Naive thymus-derived CD4-positive, alpha-beta T cell (primary cell): ENCODE results near the gene MRPS34. TPM values are rescaled to one million over a fixed set of nuclear protein-coding genes. Genes with fewer than 3 reads are reported as not detected.
"Not testable (repeated sequence)": the region's sequence is repeated elsewhere in the genome, so short reads cannot be mapped to it uniquely, and the experiment has no call there.

Experiments
- ATAC-seq: fragments of 150-1000 bp; cut with Tn5 transposase; 2 replicates; pipeline ENCODE4 v1.10.0; 2021; ENCODE audit warnings: mild to moderate bottlenecking, moderate library complexity
- CTCF ChIA-PET: fragments of 350-600 bp; sonication (Branson Sonifier 250); formaldehyde crosslinking; loops from one replicate; lab custom pipeline; 2021; ENCODE audit warnings: antibody characterized with exemption; lab: Charles Lee
- POLR2A ChIA-PET: fragments of 350-600 bp; sonication (Branson Sonifier 250); formaldehyde crosslinking; loops from one replicate; lab custom pipeline; 2021; ENCODE audit warnings: antibody characterized with exemption, inconsistent platforms; lab: Charles Lee
- DNase-seq, 9 donors: peaks; one replicate each; pipeline versions ENCODE4 v3.0.0 to v3.0.0-alpha.2; 2020 to 2022; ENCODE audit warnings: mixed read lengths in 1 of 9
- H3K27ac ChIP-seq: one replicate; pipeline ENCODE4 v1.7.0; 2013; ENCODE audit warnings: mild to moderate bottlenecking, low read depth, low read length, moderate library complexity
- H3K27me3 ChIP-seq, 2 donors: one replicate each; pipeline ENCODE4 v1.7.0; 2013; ENCODE audit warnings: low read length in 2 of 2, mild to moderate bottlenecking in 2 of 2, moderate library complexity in 2 of 2; ENCODE audit not compliant: control insufficient read depth in 2 of 2, insufficient read depth in 2 of 2
- H3K36me3 ChIP-seq, 3 experiments: 1 replicate in 2 of 3; 2 replicates in 1 of 3; pipeline ENCODE4 v1.7.0; 2013; ENCODE audit warnings: low read length in 3 of 3, mild to moderate bottlenecking in 3 of 3, moderate library complexity in 1 of 3; ENCODE audit not compliant: insufficient read depth in 3 of 3, control insufficient read depth in 2 of 3
- H3K4me1 ChIP-seq, 2 donors: one replicate each; pipeline ENCODE4 v1.7.0; 2013; ENCODE audit warnings: low read length in 2 of 2, mild to moderate bottlenecking in 2 of 2, moderate library complexity in 1 of 2; ENCODE audit not compliant: control insufficient read depth in 2 of 2, insufficient read depth in 2 of 2
- H3K4me3 ChIP-seq: 2 replicates; pipeline ENCODE4 v1.7.0; 2013; ENCODE audit warnings: mild to moderate bottlenecking, low read length
- H3K9me3 ChIP-seq, 3 experiments: 1 replicate in 2 of 3; 2 replicates in 1 of 3; pipeline ENCODE4 v1.7.0; 2013; ENCODE audit warnings: low read length in 3 of 3; ENCODE audit not compliant: control insufficient read depth in 2 of 3
- H3K27ac Mint-ChIP-seq, 9 donors: one replicate each; pipeline ENCODE4 v1.8.0; 2020 to 2022; ENCODE audit warnings: mixed read lengths in 9 of 9, mild to moderate bottlenecking in 8 of 9, moderate library complexity in 5 of 9, inconsistent platforms in 2 of 9
- H3K27me3 Mint-ChIP-seq, 5 donors: one replicate each; pipeline ENCODE4 v1.8.0; 2021 to 2022; ENCODE audit warnings: mixed read lengths in 5 of 5, mild to moderate bottlenecking in 1 of 5
- H3K36me3 Mint-ChIP-seq, 5 donors: one replicate each; pipeline ENCODE4 v1.8.0; 2020 to 2022; ENCODE audit warnings: mixed read lengths in 5 of 5, mild to moderate bottlenecking in 3 of 5, inconsistent platforms in 1 of 5
- H3K4me1 Mint-ChIP-seq, 7 donors: one replicate each; pipeline ENCODE4 v1.8.0; 2020 to 2022; ENCODE audit warnings: mixed read lengths in 7 of 7, mild to moderate bottlenecking in 3 of 7, inconsistent platforms in 1 of 7
- H3K4me3 Mint-ChIP-seq, 10 donors: one replicate each; pipeline ENCODE4 v1.8.0; 2020 to 2022; ENCODE audit warnings: mild to moderate bottlenecking in 10 of 10, mixed read lengths in 10 of 10, moderate library complexity in 6 of 10, inconsistent platforms in 2 of 10
- H3K9me3 Mint-ChIP-seq, 11 donors: one replicate each; pipeline ENCODE4 v1.8.0; 2020 to 2022; ENCODE audit warnings: mixed read lengths in 11 of 11, mild to moderate bottlenecking in 4 of 11, inconsistent platforms in 1 of 11, moderate library complexity in 1 of 11
- intact Hi-C, 2 donors: fragments of 100-400 bp; cut with micrococcal nuclease; formaldehyde crosslinking; loops; one replicate each; pipeline ENCODE4 v1.15.1; 2023
- polyA plus RNA-seq, 2 donors: library from polyadenylated mRNA; unstranded; fragments of 300-500 nt; fragmentation: Illumina TruSeq; gene quantifications; one replicate each; pipeline ENCODE4 v1.2.3, GENCODE V29; 2021
- total RNA-seq, 6 experiments: library from RNA in 5 of 6; stranded (reverse) in 5 of 6; gene quantifications; 1 replicate in 5 of 6; 2 replicates in 1 of 6; pipeline ENCODE4 v1.2.3 and lab custom pipeline; 2021 to 2026

The MRPS34 gene
- total and polyA plus RNA-seq, 7 experiments from 2014 or later: 41.6 to 162 (median 60.9) TPM

DNA sequence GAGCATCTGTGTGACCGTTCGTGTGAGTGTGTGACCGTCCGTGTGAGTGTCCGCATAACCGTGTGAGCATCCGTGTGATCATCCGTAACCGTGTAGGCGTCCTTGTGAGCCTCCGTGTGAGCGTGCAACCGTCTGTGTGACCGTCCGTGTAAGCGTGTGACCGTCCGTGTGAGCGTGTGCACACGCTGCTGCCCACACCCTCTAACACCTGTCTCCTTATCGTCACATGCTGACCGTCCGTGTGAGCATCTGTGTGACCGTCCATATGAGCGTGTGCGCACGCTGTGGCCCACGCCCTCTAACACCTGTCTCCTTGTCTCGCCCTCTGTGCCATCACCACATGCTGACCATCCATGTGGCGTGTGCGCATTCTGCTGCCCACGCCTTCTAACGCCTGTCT is 32.7 kb downstream of the MRPS34 start:
- Mint-ChIP-seq H3K27me3 (no peaks in the 10 kb centered on the region), H3K4me1 (peaks cover 0 to 3% (median 0%) of the 10 kb centered on the region in 7 donors), H3K9me3 (no peaks in the 10 kb centered on the region), H3K36me3 (peaks cover 0 to 9% (median 2%) of the 10 kb centered on the region in 5 donors), H3K27ac (no peak overlapping the region), H3K4me3 (no peak overlapping the region)
- intact Hi-C loops: no loop called here
- CTCF ChIA-PET: no interaction called here
- Histone ChIP-seq H3K27me3 (no peaks in the 10 kb centered on the region), H3K27ac (no peak overlapping the region), H3K9me3 (no peaks in the 10 kb centered on the region), H3K4me1 (no peaks in the 10 kb centered on the region), H3K36me3 (peaks cover 0 to 44% (median 4%) of the 10 kb centered on the region in 3 experiments), H3K4me3 (no peak overlapping the region)
- DNase-seq: no peak
- POLR2A ChIA-PET: interaction anchor here (0.7 kb wide), 1 partner anchor 44 kb away, joined by 3 read pairs; no protein-coding TSS in a partner anchor
- no peak for ATAC-seq

DNA sequence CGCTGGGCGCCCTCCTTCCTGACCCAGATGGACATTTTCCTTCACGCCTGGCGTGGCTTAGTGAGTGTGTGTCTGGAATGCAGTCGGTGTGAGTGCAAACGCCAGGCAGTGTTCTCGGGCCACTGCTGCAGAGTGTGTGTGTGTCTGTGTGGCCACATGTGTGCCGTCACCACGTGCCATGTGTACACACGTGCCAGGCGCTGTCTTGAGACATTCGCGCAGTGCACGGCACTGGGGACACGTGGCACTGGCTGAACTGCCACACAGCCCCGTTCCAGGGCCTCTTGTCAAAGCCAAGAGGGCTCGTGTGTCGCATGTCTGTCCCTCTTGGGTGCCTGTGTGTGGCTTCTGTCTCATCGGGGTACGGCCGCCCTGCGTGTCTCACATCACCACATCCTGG is 38.1 kb downstream of the MRPS34 start:
- H3K27ac Mint-ChIP-seq: peak overlapping the region in 1 of 9 donors; percentile 54
- intact Hi-C loops: no loop called here
- H3K4me1 Mint-ChIP-seq: no peaks in the 10 kb centered on the region
- H3K27me3 Mint-ChIP-seq: no peaks in the 10 kb centered on the region
- Histone ChIP-seq H3K4me1 (no peaks in the 10 kb centered on the region), H3K27me3 (no peaks in the 10 kb centered on the region), H3K9me3 (no peaks in the 10 kb centered on the region), H3K27ac (no peak overlapping the region), H3K36me3 (peaks cover 0 to 48% (median 3%) of the 10 kb centered on the region in 3 experiments), H3K4me3 (no peak overlapping the region)
- no peaks in the 10 kb centered on the region for H3K9me3 Mint-ChIP-seq
- no peak overlapping the region for H3K4me3 Mint-ChIP-seq
- H3K36me3 Mint-ChIP-seq: peaks cover 0 to 10% (median 0%) of the 10 kb centered on the region in 5 donors
- no peak for ATAC-seq
- POLR2A ChIA-PET: no interaction called here
- CTCF ChIA-PET: no interaction called here
- DNase-seq: no peak

DNA sequence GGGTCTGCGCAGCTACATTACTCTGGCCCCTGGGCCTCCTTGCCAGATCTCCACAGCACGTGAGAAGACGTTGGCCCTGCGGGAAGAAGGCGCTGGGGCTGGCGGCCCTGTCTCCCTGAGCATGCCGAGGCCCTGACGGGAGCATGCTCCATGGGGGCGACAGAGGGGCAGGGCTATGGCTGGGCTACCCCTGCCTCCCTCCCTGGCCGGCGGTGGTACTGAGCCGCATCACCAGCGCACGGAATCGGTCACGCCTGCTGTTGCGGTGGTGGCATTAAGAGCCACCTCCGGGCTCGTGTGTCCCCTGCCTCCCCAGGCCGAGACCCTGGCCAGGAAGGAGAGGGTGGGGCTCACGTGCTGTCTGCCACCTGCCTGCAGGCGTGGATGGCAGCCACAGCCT is 38.8 kb downstream of the MRPS34 start:
- Mint-ChIP-seq H3K9me3 (no peaks in the 10 kb centered on the region), H3K36me3 (peaks cover 0 to 10% (median 0%) of the 10 kb centered on the region in 5 donors), H3K27ac (peak overlapping the region in 1 of 9 donors; percentile 47), H3K4me1 (no peaks in the 10 kb centered on the region), H3K27me3 (no peaks in the 10 kb centered on the region), H3K4me3 (no peak overlapping the region)
- POLR2A ChIA-PET: no interaction called here
- ATAC-seq: no peak
- H3K4me3 ChIP-seq: no peak overlapping the region
- peaks cover 0 to 55% (median 3%) of the 10 kb centered on the region in 3 experiments for H3K36me3 ChIP-seq
- CTCF ChIA-PET: no interaction called here
- DNase-seq: no peak
- H3K27ac ChIP-seq: no peak overlapping the region
- no peaks in the 10 kb centered on the region for H3K27me3 ChIP-seq
- H3K4me1 ChIP-seq: no peaks in the 10 kb centered on the region
- intact Hi-C loops: no loop called here
- H3K9me3 ChIP-seq: no peaks in the 10 kb centered on the region

DNA sequence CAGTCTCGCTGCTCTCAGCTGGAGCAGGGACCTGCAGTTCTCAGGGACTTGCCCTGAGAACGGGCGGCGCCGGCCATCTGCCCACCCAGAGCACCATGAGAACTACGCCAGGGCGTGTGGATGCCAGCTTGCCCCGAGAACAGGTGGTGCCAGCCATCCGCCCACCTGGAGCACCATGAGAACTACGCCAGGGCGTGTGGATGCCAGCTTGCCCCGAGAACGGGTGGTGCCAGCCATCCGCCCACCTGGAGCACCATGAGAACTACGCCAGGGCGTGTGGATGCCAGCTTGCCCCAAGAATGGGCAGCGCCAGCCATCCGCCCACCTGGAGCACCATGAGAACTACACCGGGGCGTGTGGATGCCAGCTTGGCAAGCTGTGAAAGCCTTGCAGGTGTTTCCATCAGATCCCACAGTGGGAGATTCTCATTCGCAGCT is 40.4 kb downstream of the MRPS34 start:
- H3K27ac ChIP-seq, H3K27me3 ChIP-seq, POLR2A ChIA-PET, H3K27me3 Mint-ChIP-seq, H3K9me3 ChIP-seq, intact Hi-C loops, H3K4me3 ChIP-seq, H3K4me1 Mint-ChIP-seq, H3K4me1 ChIP-seq, H3K4me3 Mint-ChIP-seq, DNase-seq, H3K9me3 Mint-ChIP-seq, H3K27ac Mint-ChIP-seq, ATAC-seq: not testable (repeated sequence)
- CTCF ChIA-PET: interaction anchor here (0.8 to 1.0 kb wide), 2 partner anchors 11 to 27 kb away, joined by 3 read pairs; partner anchors contain the start of gene MAPK8IP3
- H3K36me3 Mint-ChIP-seq: peaks cover 0 to 17% (median 3%) of the 10 kb centered on the region in 5 donors
- H3K36me3 ChIP-seq: peaks cover 0 to 69% (median 3%) of the 10 kb centered on the region in 3 experiments

DNA sequence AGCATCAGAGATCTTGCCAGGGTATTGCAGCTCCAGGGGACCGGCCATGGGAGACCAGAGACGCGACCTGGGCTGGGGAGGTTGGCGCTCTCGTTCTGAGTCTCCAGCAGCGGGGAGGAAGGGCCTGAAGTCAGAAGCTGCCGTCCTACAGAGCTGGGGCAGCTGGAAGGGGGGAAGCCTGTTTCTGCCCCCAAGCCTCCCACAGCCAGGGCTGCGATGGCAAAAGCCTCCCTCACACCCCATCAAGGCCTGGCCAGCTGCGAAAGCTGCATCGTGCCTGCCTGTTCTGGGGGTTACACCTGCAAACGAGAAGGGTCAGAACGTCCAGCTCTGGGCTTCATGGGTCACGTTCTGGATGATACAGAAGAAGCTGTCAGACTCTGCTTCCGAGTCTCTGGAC is 40.9 kb downstream of the MRPS34 start:
- no peaks in the 10 kb centered on the region for H3K27me3 Mint-ChIP-seq
- peak overlapping the region in 1 of 9 donors; percentile 22 for H3K27ac Mint-ChIP-seq
- DNase-seq: no peak

DNA sequence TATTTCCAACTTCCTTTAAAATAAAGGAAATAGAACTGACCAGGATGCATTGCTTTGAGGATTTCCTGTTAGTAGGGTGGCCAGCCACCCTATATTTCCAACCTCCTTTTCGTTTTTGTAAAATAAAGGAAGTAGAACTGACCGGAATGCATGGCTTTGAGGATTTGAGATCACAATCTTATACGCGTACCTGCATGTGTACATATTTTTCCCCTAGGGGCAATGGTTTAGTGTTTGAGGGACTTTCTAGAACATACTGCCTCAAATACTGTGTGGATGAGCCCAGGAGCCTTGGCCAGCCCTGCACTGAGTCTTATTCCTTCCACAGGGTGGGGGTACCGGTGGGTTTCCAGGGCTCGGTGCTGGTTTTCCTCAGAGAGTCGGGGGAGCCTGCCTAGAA is 41.3 kb downstream of the MRPS34 start:
- CTCF ChIA-PET: no interaction called here
- intact Hi-C loops: no loop called here
- H3K9me3 Mint-ChIP-seq: no peaks in the 10 kb centered on the region

More for the DNA sequence above, 40.9 kb downstream of the MRPS34 start:
- ATAC-seq: no peak
- CTCF ChIA-PET: interaction anchor here (0.8 kb wide), 1 partner anchor 26 kb away, joined by 3 read pairs; the partner anchor contains the start of gene MAPK8IP3
- Histone ChIP-seq H3K27me3 (no peaks in the 10 kb centered on the region), H3K4me3 (no peak overlapping the region), H3K4me1 (no peaks in the 10 kb centered on the region), H3K36me3 (peaks cover 0 to 74% (median 3%) of the 10 kb centered on the region in 3 experiments), H3K9me3 (no peaks in the 10 kb centered on the region), H3K27ac (no peak overlapping the region)
- Mint-ChIP-seq H3K4me3 (no peak overlapping the region), H3K36me3 (peaks cover 2 to 19% (median 6%) of the 10 kb centered on the region in 5 donors), H3K9me3 (no peaks in the 10 kb centered on the region), H3K4me1 (peaks cover 0 to 5% (median 4%) of the 10 kb centered on the region in 7 donors)
- intact Hi-C loops: no loop called here
- POLR2A ChIA-PET: no interaction called here

DNA sequence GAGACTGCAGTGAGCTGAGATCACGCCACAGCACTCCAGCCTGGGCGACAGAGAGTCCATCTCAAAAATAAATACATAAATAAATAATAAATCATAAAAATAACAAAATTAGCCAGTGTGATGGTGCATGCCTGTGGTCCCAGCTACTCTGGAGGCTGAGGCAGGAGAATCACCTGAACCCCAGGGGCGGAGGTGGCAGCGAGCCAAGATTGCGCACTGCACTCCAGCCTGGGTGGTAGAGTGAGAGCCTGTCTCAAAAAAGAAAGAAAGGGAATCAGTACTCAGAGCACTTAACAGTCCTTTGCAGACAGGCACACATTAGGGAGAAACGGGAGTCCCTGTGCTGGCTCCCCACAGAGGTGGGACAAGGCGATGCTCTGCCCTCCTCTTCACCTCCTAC is 41.9 kb downstream of the MRPS34 start:
- intact Hi-C loops: no loop called here
- ChIA-PET CTCF (no interaction called here), POLR2A (no interaction called here)
- peaks cover 2 to 9% (median 8%) of the 10 kb centered on the region in 7 donors for H3K4me1 Mint-ChIP-seq
- H3K27me3 Mint-ChIP-seq: no peaks in the 10 kb centered on the region
- ATAC-seq: no peak
- Histone ChIP-seq H3K36me3 (peaks cover 0 to 84% (median 10%) of the 10 kb centered on the region in 3 experiments), H3K27me3 (no peaks in the 10 kb centered on the region), H3K4me3 (no peak overlapping the region), H3K27ac (no peak overlapping the region), H3K4me1 (no peaks in the 10 kb centered on the region), H3K9me3 (no peaks in the 10 kb centered on the region)
- peaks cover 6 to 23% (median 9%) of the 10 kb centered on the region in 5 donors for H3K36me3 Mint-ChIP-seq
- H3K27ac Mint-ChIP-seq: no peak overlapping the region
- no peak overlapping the region for H3K4me3 Mint-ChIP-seq
- H3K9me3 Mint-ChIP-seq: no peaks in the 10 kb centered on the region
- no peak for DNase-seq

More for the DNA sequence above, 41.3 kb downstream of the MRPS34 start:
- Histone ChIP-seq H3K36me3 (peaks cover 0 to 79% (median 4%) of the 10 kb centered on the region in 3 experiments), H3K9me3 (no peaks in the 10 kb centered on the region), H3K4me3 (no peak overlapping the region), H3K27ac (no peak overlapping the region), H3K27me3 (no peaks in the 10 kb centered on the region), H3K4me1 (no peaks in the 10 kb centered on the region)
- Mint-ChIP-seq H3K36me3 (peaks cover 6 to 23% (median 9%) of the 10 kb centered on the region in 5 donors), H3K27me3 (no peaks in the 10 kb centered on the region), H3K27ac (peak overlapping the region in 1 of 9 donors; percentile 1), H3K4me3 (no peak overlapping the region), H3K4me1 (peaks cover 2 to 9% (median 8%) of the 10 kb centered on the region in 7 donors)
- POLR2A ChIA-PET: no interaction called here
- DNase-seq: no peak
- no peak for ATAC-seq
